GM12892 (cell line): ENCODE data around the gene SLC22A3.

Experiments
- DNase-seq: peaks from one replicate; pipeline ENCODE4 v3.0.0; 2011; ENCODE audit not compliant: insufficient read length
- FAIRE-seq: peaks from 2 replicates; lab custom pipeline; 2011; peaks lifted over from hg19 to GRCh38; lab: Jason Lieb, UNC
- POLR2A ChIP-seq: IDR thresholded peaks from 2 replicates; pipeline ENCODE4 v1.6.1; 2011; ENCODE audit warnings: low read depth, low read length, control low read depth
- POLR2AphosphoS5 ChIP-seq: IDR thresholded peaks from 2 replicates; pipeline ENCODE4 v1.6.1; 2011; ENCODE audit warnings: low read depth, low read length, control low read depth
- TAF1 ChIP-seq: IDR thresholded peaks from 2 replicates; pipeline ENCODE4 v1.6.1; 2011; ENCODE audit warnings: low read depth, mild to moderate bottlenecking, control low read depth, low read length, borderline replicate concordance

Gene SLC22A3

GRCh38 chr6:160396292-160396691 lies 48.1 kb downstream of the SLC22A3 start:
- DNase-seq (no peak), FAIRE-seq (no peak)
- no peak for TF ChIP-seq TAF1
- TF ChIP-seq POLR2A = no peak

- DNase-seq = peak; percentile 15
- FAIRE-seq = no peak
- no peak for TF ChIP-seq POLR2A
- no peak for TF ChIP-seq POLR2AphosphoS5
- TF ChIP-seq TAF1 = no peak
These were observed 50.6 kb downstream of the SLC22A3 start for GRCh38 chr6:160398674-160399271.

- FAIRE-seq (no peak), DNase-seq (no peak)
- TF ChIP-seq POLR2A = no peak
- TF ChIP-seq POLR2AphosphoS5 = no peak
- TF ChIP-seq TAF1 = no peak
These were observed 52.3 kb downstream of the SLC22A3 start for GRCh38 chr6:160400446-160400845.

- TF ChIP-seq TAF1 (no peak), POLR2A (no peak), POLR2AphosphoS5 (no peak)
- no peak for FAIRE-seq
- no peak for DNase-seq
These were observed 60.4 kb downstream of the SLC22A3 start for GRCh38 chr6:160408528-160408927.

GRCh38 chr6:160412993-160413392 lies 64.8 kb downstream of the SLC22A3 start:
- FAIRE-seq (no peak), DNase-seq (no peak)
- TF ChIP-seq POLR2A (no peak), POLR2AphosphoS5 (no peak), TAF1 (no peak)

GRCh38 chr6:160417146-160417545 lies 69.0 kb downstream of the SLC22A3 start:
- DNase-seq = no peak
- no peak for FAIRE-seq
- TF ChIP-seq POLR2A = no peak
- TF ChIP-seq TAF1 = no peak
- no peak for TF ChIP-seq POLR2AphosphoS5

GRCh38 chr6:160417550-160417949 lies 69.4 kb downstream of the SLC22A3 start:
- no peak for FAIRE-seq
- TF ChIP-seq TAF1 = no peak
- TF ChIP-seq POLR2AphosphoS5 = no peak
- no peak for TF ChIP-seq POLR2A
- no peak for DNase-seq

GRCh38 chr6:160418370-160418769 lies 70.2 kb downstream of the SLC22A3 start:
- TF ChIP-seq TAF1 (no peak), POLR2AphosphoS5 (no peak), POLR2A (no peak)
- FAIRE-seq = no peak
- no peak for DNase-seq

GRCh38 chr6:160419488-160419887 lies 71.3 kb downstream of the SLC22A3 start:
- TF ChIP-seq TAF1 (no peak), POLR2A (no peak), POLR2AphosphoS5 (no peak)
- DNase-seq (no peak), FAIRE-seq (no peak)

GRCh38 chr6:160420253-160420968 lies 72.2 kb downstream of the SLC22A3 start:
- DNase-seq = no peak
- FAIRE-seq = no peak
- no peak for TF ChIP-seq POLR2AphosphoS5
- TF ChIP-seq TAF1 = no peak
- TF ChIP-seq POLR2A = no peak

GRCh38 chr6:160420969-160421556 lies 72.9 kb downstream of the SLC22A3 start:
- DNase-seq (no peak), FAIRE-seq (no peak)
- TF ChIP-seq POLR2AphosphoS5 (no peak), TAF1 (no peak), POLR2A (no peak)
